ENCODE data around the gene SLC29A1. TPM values are rescaled to one million over a fixed set of nuclear protein-coding genes. Genes with fewer than 3 reads are reported as not detected.
A peak's percentile ranks its signal among the peaks of the same experiment; 100 is the strongest.

The SLC29A1 gene
- total RNA-seq, 2 donors from 2014 or later, result 25.1 to 95.6 TPM

DNA sequence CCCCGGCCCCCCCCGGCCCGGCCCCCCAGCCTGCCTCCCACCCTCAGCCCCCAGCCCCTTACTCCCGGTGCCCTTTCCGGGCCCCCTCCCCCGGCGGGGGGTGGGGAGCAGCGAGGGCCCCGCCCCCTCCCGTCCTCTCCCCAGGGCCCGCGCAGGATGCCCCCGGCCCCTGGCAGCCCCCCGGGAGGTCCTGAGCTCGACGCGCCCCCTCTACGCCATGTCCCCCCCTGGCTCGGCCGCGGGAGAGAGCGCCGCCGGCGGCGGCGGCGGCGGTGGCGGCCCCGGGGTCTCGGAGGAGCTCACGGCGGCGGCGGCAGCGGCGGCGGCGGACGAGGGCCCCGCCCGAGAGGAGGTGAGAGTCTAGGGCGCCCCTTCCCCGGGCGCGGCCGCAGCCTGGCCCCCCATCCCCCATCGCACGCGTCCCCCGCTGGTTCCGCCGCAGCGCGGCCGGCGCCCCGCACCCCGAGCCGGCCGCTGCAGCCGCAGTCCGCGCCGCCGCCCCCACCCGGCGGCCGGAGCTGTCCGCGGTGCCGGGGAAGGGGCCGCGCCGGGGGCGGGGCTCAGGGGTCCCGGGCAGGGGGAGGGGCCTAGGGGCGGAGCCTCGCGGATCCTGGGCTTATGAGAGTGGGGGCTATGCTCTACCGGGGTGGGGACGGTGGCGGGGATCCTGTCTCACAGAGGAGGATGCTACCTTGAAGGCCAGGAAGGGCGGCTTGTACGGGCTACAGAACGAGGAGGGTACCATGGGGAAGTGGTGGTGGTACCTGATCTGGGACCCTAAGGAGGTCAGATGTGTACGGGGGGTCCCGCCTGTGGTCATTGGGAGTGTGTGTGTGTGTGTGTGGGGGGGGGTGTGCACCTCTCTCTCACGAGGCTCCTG lies 47.4 kb downstream of the SLC29A1 start:
- peak overlapping the region; percentile 30 for H3K4me3 Mint-ChIP-seq
- no peaks in the 10 kb centered on the region for H3K36me3 Mint-ChIP-seq
- no peaks in the 10 kb centered on the region for H3K9me3 Mint-ChIP-seq
- ATAC-seq, result peak in 1 of 2 donors; percentile 24
- H3K27ac Mint-ChIP-seq, result no peak overlapping the region
- peaks cover 16 to 27% of the 10 kb centered on the region in 2 donors for H3K4me1 Mint-ChIP-seq (ENCODE audit: low read depth in 2 of 2)
- H3K27me3 Mint-ChIP-seq, result peaks cover 38 to 45% of the 10 kb centered on the region in 2 donors
- DNase-seq (ENCODE audit: low spot score), result no peak

DNA sequence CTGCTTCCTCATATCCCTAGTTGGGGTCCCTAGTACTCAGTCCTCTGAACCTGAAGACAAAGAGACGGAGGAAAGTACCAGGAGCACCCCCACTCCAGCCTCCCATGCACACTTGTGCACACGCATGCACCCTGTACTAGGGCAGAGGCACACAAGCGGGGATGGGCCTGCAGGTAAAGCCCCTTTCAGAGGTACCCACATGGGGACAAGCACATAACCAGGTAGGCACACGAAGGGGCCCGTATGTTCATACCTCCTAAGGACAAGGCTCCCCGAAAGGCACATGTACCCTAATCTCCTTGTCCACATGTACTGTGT lies 48.0 kb downstream of the SLC29A1 start:
- Mint-ChIP-seq H3K27ac (no peak overlapping the region), H3K9me3 (no peaks in the 10 kb centered on the region), H3K36me3 (no peaks in the 10 kb centered on the region), H3K27me3 (peaks cover 38 to 45% of the 10 kb centered on the region in 2 donors), H3K4me3 (peak overlapping the region; percentile 30), H3K4me1 (ENCODE audit: low read depth in 2 of 2) (peaks cover 10 to 23% of the 10 kb centered on the region in 2 donors)
- ATAC-seq (no peak), DNase-seq (ENCODE audit: low spot score) (no peak)

DNA sequence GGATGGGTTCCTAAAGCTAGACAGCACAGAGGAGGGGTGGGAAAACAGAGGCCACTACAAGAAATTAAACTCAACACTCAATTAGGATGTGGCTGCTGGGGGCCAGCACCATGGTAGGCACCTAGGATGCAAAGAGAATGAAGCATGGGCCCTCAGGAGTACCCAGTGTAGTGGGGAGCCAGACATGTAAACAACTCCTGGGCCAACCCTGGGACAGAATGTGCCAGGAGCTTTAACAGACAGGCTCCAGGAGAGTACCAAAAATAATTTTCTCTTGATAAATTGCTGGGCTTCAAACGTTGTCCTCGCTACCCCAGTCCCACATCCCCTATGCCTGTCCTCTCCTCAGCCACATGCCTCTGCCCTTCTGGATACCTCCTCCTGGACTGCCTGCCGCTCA lies 48.5 kb downstream of the SLC29A1 start:
- ATAC-seq (no peak), DNase-seq (ENCODE audit: low spot score) (no peak)
- peaks cover 42 to 47% of the 10 kb centered on the region in 2 donors for H3K27me3 Mint-ChIP-seq
- no peaks in the 10 kb centered on the region for H3K36me3 Mint-ChIP-seq
- peaks cover 9 to 18% of the 10 kb centered on the region in 2 donors for H3K4me1 Mint-ChIP-seq (ENCODE audit: low read depth in 2 of 2)
- no peaks in the 10 kb centered on the region for H3K9me3 Mint-ChIP-seq
- peak overlapping the region; percentile 30 for H3K4me3 Mint-ChIP-seq
- H3K27ac Mint-ChIP-seq, result no peak overlapping the region

DNA sequence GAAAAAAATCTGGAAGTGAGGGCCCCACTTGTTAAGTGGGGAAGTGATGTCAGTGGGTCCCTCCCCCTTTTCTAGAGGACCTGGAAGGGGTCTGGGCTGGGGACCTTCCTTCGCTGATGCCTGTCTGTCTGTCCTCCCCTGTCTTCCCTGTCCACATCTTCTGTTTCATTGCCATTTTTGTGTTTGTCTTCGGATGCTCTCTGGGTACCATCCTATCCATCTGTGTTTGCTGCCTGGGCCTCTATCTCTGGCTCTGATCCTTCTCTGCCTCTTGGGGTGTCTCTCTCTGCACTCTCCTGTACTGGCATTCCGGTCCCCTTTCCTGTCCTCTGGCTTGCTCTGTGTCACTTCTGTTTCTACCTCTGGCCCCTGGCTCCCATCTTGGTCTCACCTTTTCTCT lies 49.1 kb downstream of the SLC29A1 start:
- no peak for DNase-seq (ENCODE audit: low spot score)
- Mint-ChIP-seq H3K9me3 (no peaks in the 10 kb centered on the region), H3K27me3 (peaks cover 47 to 53% of the 10 kb centered on the region in 2 donors), H3K4me3 (no peak overlapping the region), H3K4me1 (ENCODE audit: low read depth in 2 of 2) (peaks cover 9 to 18% of the 10 kb centered on the region in 2 donors), H3K27ac (no peak overlapping the region), H3K36me3 (no peaks in the 10 kb centered on the region)
- no peak for ATAC-seq

DNA sequence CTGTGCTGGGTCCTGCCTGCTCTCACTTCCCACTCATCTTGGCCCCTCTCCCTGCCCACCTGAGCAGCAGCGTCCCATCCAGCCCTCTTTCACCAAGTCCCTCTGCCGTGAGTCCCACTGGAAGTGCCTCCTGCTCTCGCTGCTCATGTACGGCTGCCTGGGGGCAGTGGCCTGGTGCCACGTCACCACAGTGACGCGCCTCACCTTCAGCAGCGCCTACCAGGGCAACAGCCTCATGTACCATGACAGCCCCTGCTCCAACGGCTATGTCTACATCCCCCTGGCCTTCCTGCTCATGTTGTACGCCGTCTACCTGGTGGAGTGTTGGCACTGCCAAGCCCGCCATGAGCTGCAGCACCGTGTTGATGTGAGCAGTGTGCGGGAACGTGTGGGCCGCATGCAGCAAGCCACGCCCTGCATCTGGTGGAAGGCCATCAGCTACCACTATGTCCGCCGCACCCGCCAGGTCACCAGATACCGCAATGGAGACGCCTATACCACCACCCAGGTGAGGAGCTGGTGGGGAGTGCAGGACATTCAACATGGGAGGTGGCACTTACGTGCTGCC lies 49.7 kb downstream of the SLC29A1 start:
- Mint-ChIP-seq H3K9me3 (no peaks in the 10 kb centered on the region), H3K27me3 (peaks cover 51 to 59% of the 10 kb centered on the region in 2 donors), H3K27ac (no peak overlapping the region), H3K36me3 (no peaks in the 10 kb centered on the region), H3K4me3 (no peak overlapping the region), H3K4me1 (ENCODE audit: low read depth in 2 of 2) (peaks cover 9 to 18% of the 10 kb centered on the region in 2 donors)
- ATAC-seq (no peak), DNase-seq (ENCODE audit: low spot score) (no peak)

DNA sequence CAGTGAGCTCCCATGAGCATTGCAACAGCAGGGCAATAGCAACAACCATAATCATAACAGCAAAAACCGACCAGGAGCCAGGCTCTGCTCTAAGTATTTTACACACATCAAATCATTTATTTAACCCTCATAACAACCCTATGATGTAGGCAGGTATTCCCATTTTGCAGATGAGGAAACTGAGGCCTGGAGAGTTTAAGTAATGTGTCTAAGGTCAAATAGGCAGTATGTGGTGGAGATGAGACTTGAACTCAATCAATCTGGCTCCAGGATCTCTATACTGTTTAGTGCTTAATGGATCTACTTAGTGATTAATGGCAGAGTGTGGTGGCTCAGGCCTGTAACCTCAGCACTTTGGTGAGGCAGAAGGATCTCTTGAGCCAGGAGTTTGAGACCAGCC lies 50.2 kb downstream of the SLC29A1 start:
- no peak for ATAC-seq
- Mint-ChIP-seq H3K9me3 (no peaks in the 10 kb centered on the region), H3K36me3 (no peaks in the 10 kb centered on the region), H3K4me1 (ENCODE audit: low read depth in 2 of 2) (peaks cover 9 to 18% of the 10 kb centered on the region in 2 donors), H3K27ac (no peak overlapping the region), H3K4me3 (no peak overlapping the region), H3K27me3 (peaks cover 54 to 60% of the 10 kb centered on the region in 2 donors)
- DNase-seq (ENCODE audit: low spot score), result no peak

DNA sequence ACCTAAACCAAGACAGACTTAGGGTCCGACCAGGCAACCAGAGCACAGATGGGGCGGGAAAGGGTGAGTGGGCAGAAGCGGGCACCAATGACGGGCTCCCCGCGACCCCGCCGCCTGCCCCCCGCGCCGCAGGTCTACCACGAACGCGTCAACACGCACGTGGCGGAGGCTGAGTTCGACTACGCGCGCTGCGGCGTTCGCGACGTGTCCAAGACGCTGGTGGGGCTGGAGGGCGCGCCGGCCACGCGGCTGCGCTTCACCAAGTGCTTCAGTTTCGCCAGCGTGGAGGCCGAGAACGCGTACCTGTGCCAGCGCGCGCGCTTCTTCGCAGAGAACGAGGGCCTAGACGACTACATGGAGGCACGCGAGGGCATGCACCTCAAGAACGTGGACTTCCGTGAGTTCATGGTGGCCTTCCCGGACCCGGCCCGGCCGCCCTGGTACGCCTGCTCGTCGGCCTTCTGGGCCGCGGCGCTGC lies 51.9 kb downstream of the SLC29A1 start:
- ATAC-seq, result no peak
- DNase-seq (ENCODE audit: low spot score), result no peak
- no peaks in the 10 kb centered on the region for H3K36me3 Mint-ChIP-seq
- H3K27ac Mint-ChIP-seq, result no peak overlapping the region
- no peak overlapping the region for H3K4me3 Mint-ChIP-seq
- no peaks in the 10 kb centered on the region for H3K9me3 Mint-ChIP-seq
- H3K4me1 Mint-ChIP-seq (ENCODE audit: low read depth in 2 of 2), result peaks cover 0 to 10% of the 10 kb centered on the region in 2 donors
- H3K27me3 Mint-ChIP-seq, result peaks cover 50 to 51% of the 10 kb centered on the region in 2 donors

DNA sequence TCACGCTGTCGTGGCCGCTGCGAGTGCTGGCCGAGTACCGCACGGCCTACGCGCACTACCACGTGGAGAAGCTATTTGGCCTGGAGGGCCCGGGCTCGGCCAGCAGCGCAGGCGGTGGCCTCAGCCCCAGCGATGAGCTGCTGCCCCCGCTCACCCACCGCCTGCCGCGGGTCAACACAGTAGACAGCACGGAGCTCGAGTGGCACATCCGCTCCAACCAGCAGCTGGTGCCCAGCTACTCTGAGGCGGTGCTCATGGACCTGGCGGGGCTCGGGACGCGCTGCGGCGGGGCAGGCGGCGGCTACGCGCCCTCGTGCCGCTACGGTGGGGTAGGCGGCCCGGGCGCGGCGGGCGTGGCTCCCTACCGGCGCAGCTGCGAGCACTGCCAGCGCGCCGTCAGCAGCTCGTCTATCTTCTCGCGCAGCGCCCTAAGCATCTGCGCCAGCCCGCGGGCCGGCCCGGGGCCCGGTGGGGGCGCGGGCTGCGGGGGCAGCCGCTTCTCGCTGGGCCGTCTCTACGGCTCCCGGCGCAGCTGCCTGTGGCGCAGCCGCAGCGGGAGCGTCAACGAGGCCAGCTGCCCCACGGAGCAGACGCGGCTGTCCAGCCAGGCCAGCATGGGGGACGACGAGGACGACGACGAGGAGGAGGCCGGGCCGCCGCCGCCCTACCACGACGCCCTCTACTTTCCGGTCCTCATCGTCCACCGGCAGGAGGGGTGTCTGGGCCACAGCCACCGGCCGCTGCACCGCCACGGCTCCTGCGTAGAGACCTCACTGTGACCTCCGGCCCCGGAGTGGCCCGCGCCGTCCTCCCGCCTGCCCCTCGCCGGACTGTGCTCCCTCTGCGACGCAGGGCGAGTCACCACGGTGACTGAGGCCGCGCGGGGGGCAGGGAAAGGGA lies 52.6 kb downstream of the SLC29A1 start:
- Mint-ChIP-seq H3K27ac (no peak overlapping the region), H3K27me3 (peaks cover 51 to 52% of the 10 kb centered on the region in 2 donors), H3K4me3 (no peak overlapping the region), H3K9me3 (no peaks in the 10 kb centered on the region), H3K36me3 (no peaks in the 10 kb centered on the region), H3K4me1 (ENCODE audit: low read depth in 2 of 2) (peaks cover 0 to 10% of the 10 kb centered on the region in 2 donors)
- ATAC-seq (peak; percentile 25 to 60), DNase-seq (ENCODE audit: low spot score) (no peak)

DNA sequence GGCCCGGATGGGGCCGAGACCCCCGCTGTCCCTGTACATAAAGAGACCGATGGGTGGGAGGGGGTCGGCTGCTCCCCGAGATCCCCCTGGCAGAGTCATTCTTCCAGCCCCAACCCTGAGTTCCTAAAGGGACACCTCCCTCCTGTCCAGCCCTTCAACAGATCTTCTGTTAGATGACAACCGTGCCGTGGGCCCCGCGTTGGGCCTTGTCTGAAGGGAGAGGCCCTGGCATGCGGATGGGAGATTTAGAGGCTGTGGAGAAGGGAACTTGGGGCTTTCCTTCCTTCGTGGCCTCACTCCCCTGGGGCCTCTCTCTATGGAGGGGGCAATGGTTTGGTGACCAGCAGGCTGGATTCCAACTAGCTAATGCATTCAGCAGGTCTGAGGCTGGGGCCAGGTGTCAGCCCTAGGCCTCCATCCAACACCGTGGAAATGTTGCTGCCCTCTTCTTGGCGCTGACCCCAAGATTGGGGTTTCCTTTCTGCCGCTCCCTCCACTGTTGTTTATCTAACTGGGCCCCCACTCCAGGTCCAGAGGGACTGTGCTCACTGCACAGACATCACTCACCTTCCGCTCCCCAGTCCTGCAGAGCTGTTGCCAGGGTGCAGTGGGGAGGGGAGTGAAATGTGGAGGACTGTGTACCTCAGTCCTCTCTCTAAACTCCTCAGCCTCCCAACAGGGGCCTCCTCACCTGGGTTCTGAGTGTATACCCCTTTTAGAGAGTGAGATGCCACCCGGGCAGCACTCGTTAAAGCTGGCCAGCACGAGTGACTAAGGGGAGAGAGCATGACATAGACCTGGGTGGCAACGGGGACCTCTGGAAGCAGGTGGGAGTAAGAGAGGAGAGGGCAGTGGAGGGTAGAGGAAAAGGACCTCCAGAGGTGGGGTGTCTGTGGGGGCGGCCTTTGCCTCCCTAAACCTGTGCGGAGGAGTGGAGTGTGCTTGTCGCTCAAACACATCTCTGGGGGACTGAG lies 53.6 kb downstream of the SLC29A1 start:
- ATAC-seq (no peak), DNase-seq (ENCODE audit: low spot score) (no peak)
- Mint-ChIP-seq H3K27ac (no peak overlapping the region), H3K9me3 (no peaks in the 10 kb centered on the region), H3K4me1 (ENCODE audit: low read depth in 2 of 2) (peaks cover 0 to 7% of the 10 kb centered on the region in 2 donors), H3K27me3 (peaks cover 43 to 46% of the 10 kb centered on the region in 2 donors), H3K4me3 (no peak overlapping the region), H3K36me3 (no peaks in the 10 kb centered on the region)

DNA sequence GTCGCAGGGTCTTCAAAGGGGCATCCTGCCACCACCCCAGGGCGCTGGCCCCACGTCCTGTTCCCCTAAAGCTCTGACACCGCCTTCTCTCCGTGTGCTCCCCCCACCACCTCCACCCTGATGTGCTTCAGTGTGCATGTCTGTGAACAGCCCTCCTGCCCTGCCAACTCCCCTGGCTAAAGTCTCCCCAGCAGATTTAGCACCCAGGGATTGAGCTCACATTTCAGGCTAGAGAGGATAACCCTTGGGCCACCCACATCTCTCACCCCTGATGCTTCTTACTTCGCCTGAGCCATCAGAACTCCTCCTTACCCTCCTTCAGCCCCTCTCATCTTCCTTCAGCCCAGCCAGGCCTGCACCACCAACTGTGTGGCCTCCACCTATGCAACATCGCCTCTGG lies 54.4 kb downstream of the SLC29A1 start:
- no peak for ATAC-seq
- Mint-ChIP-seq H3K36me3 (no peaks in the 10 kb centered on the region), H3K4me3 (no peak overlapping the region), H3K9me3 (no peaks in the 10 kb centered on the region), H3K27ac (no peak overlapping the region), H3K4me1 (ENCODE audit: low read depth in 2 of 2) (peaks cover 0 to 7% of the 10 kb centered on the region in 2 donors), H3K27me3 (peaks cover 37 to 42% of the 10 kb centered on the region in 2 donors)
- no peak for DNase-seq (ENCODE audit: low spot score)

DNA sequence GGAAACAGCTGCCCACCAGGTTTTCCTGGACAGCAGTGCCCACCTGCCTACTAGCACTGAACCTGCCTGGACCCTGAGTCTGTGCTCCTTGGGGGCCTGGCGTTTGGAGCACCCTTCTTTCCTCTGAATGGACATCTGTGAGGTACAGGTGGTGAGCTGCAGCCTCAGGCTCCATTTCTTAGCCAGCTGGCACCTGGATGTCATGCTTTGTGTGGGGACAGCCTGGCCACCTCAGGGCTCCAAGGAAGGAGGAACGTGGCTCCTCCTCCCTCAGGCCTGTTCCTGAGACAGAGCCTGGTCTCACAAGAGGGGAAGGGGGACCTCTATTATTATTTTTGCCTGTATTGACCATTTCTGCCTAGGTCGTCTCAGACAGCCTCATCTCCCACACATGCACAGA lies 54.9 kb downstream of the SLC29A1 start:
- no peak overlapping the region for H3K27ac Mint-ChIP-seq
- DNase-seq (ENCODE audit: low spot score), result no peak
- no peak for ATAC-seq
- H3K4me3 Mint-ChIP-seq, result no peak overlapping the region
- peaks cover 0 to 7% of the 10 kb centered on the region in 2 donors for H3K4me1 Mint-ChIP-seq (ENCODE audit: low read depth in 2 of 2)
- H3K27me3 Mint-ChIP-seq, result peaks cover 34 to 37% of the 10 kb centered on the region in 2 donors
- no peaks in the 10 kb centered on the region for H3K36me3 Mint-ChIP-seq
- no peaks in the 10 kb centered on the region for H3K9me3 Mint-ChIP-seq

DNA sequence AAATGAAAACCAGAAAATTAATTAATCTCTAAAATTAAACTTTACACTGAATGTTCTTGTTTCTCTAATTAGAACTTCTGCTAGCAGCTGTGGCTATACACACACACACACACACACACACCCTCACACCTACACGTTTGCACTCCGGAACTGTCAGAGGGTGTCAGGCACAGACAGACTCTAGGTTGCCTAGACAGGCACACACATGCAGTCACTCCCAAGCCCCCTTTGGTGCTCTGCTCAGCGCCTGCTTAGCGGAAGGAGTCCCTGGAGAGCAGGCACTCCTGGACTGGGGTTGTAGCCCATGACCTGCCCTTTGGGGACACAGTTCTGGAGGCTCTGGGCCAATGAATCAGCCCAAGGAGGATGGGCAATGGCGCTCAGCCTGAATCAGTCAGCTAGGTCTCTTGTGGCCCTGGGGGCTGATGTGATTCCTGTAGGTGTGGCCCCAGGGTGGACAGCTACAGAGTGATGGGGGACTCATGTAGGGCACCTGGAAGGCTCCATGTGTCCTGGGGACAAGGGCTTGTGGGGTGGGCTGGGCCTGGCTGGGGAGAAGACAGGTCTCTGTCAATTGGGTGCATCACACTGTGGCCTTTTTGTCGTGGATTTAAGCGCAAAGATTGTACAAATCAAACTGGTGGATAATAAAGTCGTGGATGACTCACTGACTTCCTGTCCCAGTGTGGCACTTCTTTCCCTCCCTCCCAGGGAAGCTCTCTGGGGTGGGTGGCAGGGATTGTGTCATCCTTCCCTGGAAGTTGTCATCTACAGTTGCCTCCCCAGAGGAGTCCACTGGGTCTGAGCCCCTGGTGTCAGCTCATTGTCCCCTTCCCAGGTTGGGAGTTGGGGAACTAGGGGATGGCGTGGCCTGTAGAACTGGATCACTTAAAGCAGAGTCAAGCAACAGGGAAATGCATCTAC lies 55.6 kb downstream of the SLC29A1 start:
- DNase-seq (ENCODE audit: low spot score) (no peak), ATAC-seq (no peak)
- peaks cover 0 to 7% of the 10 kb centered on the region in 2 donors for H3K4me1 Mint-ChIP-seq (ENCODE audit: low read depth in 2 of 2)
- no peaks in the 10 kb centered on the region for H3K36me3 Mint-ChIP-seq
- no peaks in the 10 kb centered on the region for H3K9me3 Mint-ChIP-seq
- no peak overlapping the region for H3K4me3 Mint-ChIP-seq
- H3K27me3 Mint-ChIP-seq, result peaks cover 40 to 41% of the 10 kb centered on the region in 2 donors
- no peak overlapping the region for H3K27ac Mint-ChIP-seq
